Measurements from ENCODE around the gene TMEM170B. TPM values are rescaled to one million over a fixed set of nuclear protein-coding genes. Genes with fewer than 3 reads are reported as not detected.

The TMEM170B gene
- total and polyA plus RNA-seq, 2 donors (not counting 1 experiment from before 2014, with no cell fraction given), result 1.5 to 4.5 TPM

GRCh38 chr6:11566609-11567008 lies 29.1 kb downstream of the TMEM170B start:
- H2AFZ ChIP-seq (ENCODE audit: low read length), result no peak overlapping the region
- H3K4me3 ChIP-seq (replicated peaks in 1 of 4; ENCODE audit: control extremely low read depth in 1 of 4, insufficient read depth in 1 of 4, low read depth in 3 of 4, low read length in 4 of 4), result no peak overlapping the region
- no peaks in the 10 kb centered on the region for H3K4me1 ChIP-seq (ENCODE audit: control insufficient read depth, extremely low read depth, insufficient read depth, low read length)
- H3K27ac ChIP-seq (ENCODE audit: insufficient read depth, low read length), result no peak overlapping the region
- no peaks in the 10 kb centered on the region for H3K79me2 ChIP-seq (ENCODE audit: control insufficient read depth, insufficient read depth, low read length)
- no peaks in the 10 kb centered on the region for H4K20me1 ChIP-seq (ENCODE audit: control insufficient read depth, extremely low read depth, insufficient read depth, low read length)
- H3K4me2 ChIP-seq (ENCODE audit: extremely low read depth, insufficient read depth, low read length), result no peak overlapping the region
- H3K9me3 ChIP-seq (ENCODE audit: control insufficient read depth, insufficient read depth, low read depth, low read length), result no peaks in the 10 kb centered on the region
- no peaks in the 10 kb centered on the region for H3K36me3 ChIP-seq (ENCODE audit: control insufficient read depth, insufficient read depth, low read length)
- H3K9ac ChIP-seq (ENCODE audit: insufficient read depth, low read length), result no peak overlapping the region
- H3K27me3 ChIP-seq (ENCODE audit: control insufficient read depth, insufficient read depth, low read length), result no peaks in the 10 kb centered on the region
- TF ChIP-seq CTCF (conservative IDR thresholded peaks at IDR 0.05 in 1 of 2, IDR thresholded peaks at IDR 0.05 in 1 of 2; ENCODE audit: low read depth in 1 of 2, low read length in 2 of 2) (no peak), EZH2 (IDR thresholded peaks at IDR 0.05; ENCODE audit: low read length, missing control alignments) (no peak)
- no peak for DNase-seq (ENCODE audit: low read depth in 2 of 2)

GRCh38 chr6:11571073-11571472 lies 33.5 kb downstream of the TMEM170B start:
- TF ChIP-seq EZH2 (IDR thresholded peaks at IDR 0.05; ENCODE audit: low read length, missing control alignments) (no peak), CTCF (conservative IDR thresholded peaks at IDR 0.05 in 1 of 2, IDR thresholded peaks at IDR 0.05 in 1 of 2; ENCODE audit: low read depth in 1 of 2, low read length in 2 of 2) (no peak)
- no peaks in the 10 kb centered on the region for H3K4me1 ChIP-seq (ENCODE audit: control insufficient read depth, extremely low read depth, insufficient read depth, low read length)

GRCh38 chr6:11575408-11576033 lies 38.0 kb downstream of the TMEM170B start:
- Histone ChIP-seq H3K9ac (ENCODE audit: insufficient read depth, low read length) (no peak overlapping the region), H3K79me2 (ENCODE audit: control insufficient read depth, insufficient read depth, low read length) (no peaks in the 10 kb centered on the region), H3K36me3 (ENCODE audit: control insufficient read depth, insufficient read depth, low read length) (no peaks in the 10 kb centered on the region), H2AFZ (ENCODE audit: low read length) (peak overlapping the region; percentile 50), H3K4me2 (ENCODE audit: extremely low read depth, insufficient read depth, low read length) (no peak overlapping the region), H4K20me1 (ENCODE audit: control insufficient read depth, extremely low read depth, insufficient read depth, low read length) (no peaks in the 10 kb centered on the region), H3K4me1 (ENCODE audit: control insufficient read depth, extremely low read depth, insufficient read depth, low read length) (no peaks in the 10 kb centered on the region), H3K27ac (ENCODE audit: insufficient read depth, low read length) (no peak overlapping the region), H3K9me3 (ENCODE audit: control insufficient read depth, insufficient read depth, low read depth, low read length) (no peaks in the 10 kb centered on the region), H3K27me3 (ENCODE audit: control insufficient read depth, insufficient read depth, low read length) (no peaks in the 10 kb centered on the region), H3K4me3 (replicated peaks in 1 of 4; ENCODE audit: control extremely low read depth in 1 of 4, insufficient read depth in 1 of 4, low read depth in 3 of 4, low read length in 4 of 4) (no peak overlapping the region)
- TF ChIP-seq CTCF (conservative IDR thresholded peaks at IDR 0.05 in 1 of 2, IDR thresholded peaks at IDR 0.05 in 1 of 2; ENCODE audit: low read depth in 1 of 2, low read length in 2 of 2) (peak; percentile 97 to 99), EZH2 (IDR thresholded peaks at IDR 0.05; ENCODE audit: low read length, missing control alignments) (no peak)
- DNase-seq (ENCODE audit: low read depth in 2 of 2), result peak; percentile 73 to 85

More at GRCh38 chr6:11571073-11571472, 33.5 kb downstream of the TMEM170B start:
- Histone ChIP-seq H3K4me3 (replicated peaks in 1 of 4; ENCODE audit: control extremely low read depth in 1 of 4, insufficient read depth in 1 of 4, low read depth in 3 of 4, low read length in 4 of 4) (no peak overlapping the region), H3K79me2 (ENCODE audit: control insufficient read depth, insufficient read depth, low read length) (no peaks in the 10 kb centered on the region), H3K36me3 (ENCODE audit: control insufficient read depth, insufficient read depth, low read length) (no peaks in the 10 kb centered on the region), H3K9ac (ENCODE audit: insufficient read depth, low read length) (no peak overlapping the region), H3K27ac (ENCODE audit: insufficient read depth, low read length) (no peak overlapping the region), H2AFZ (ENCODE audit: low read length) (no peak overlapping the region), H3K9me3 (ENCODE audit: control insufficient read depth, insufficient read depth, low read depth, low read length) (no peaks in the 10 kb centered on the region), H3K4me2 (ENCODE audit: extremely low read depth, insufficient read depth, low read length) (no peak overlapping the region), H4K20me1 (ENCODE audit: control insufficient read depth, extremely low read depth, insufficient read depth, low read length) (no peaks in the 10 kb centered on the region), H3K27me3 (ENCODE audit: control insufficient read depth, insufficient read depth, low read length) (no peaks in the 10 kb centered on the region)
- DNase-seq (ENCODE audit: low read depth in 2 of 2), result no peak
